GM12878 (cell line): ENCODE data around the gene KPTN. TPM values are rescaled to one million over a fixed set of nuclear protein-coding genes. Genes with fewer than 3 reads are reported as not detected.

Experiments used
- ATAC-seq: fragments of 200-7000 bp; cut with Tn5 transposase; 3 replicates; pipeline ENCODE4 v1.9.1; 2020; ENCODE audit warnings: mild to moderate bottlenecking, moderate library complexity
- BruUV-seq: library from RNA; stranded (reverse); fragments of 400-500 nt; replicated peaks from 2 replicates; lab custom pipeline; 2021; lab: Mats Ljungman, UMichigan
- CTCF ChIA-PET: fragments of 300-600 bp; sonication (Branson Sonifier 250); formaldehyde crosslinking; extraction: SDS; loops from one replicate; lab custom pipeline; 2021; ENCODE audit warnings: inconsistent platforms; lab: Yijun Ruan, JAX
- POLR2A ChIA-PET: fragments of 350-600 bp; formaldehyde crosslinking; extraction: SDS; loops from one replicate; lab custom pipeline; 2021; ENCODE audit warnings: inconsistent platforms; lab: Charles Lee
- RAD21 ChIA-PET: fragments of 300-600 bp; sonication (Branson Sonifier 250); formaldehyde crosslinking; loops from one replicate; lab custom pipeline; 2023; ENCODE audit warnings: antibody characterized with exemption; ENCODE audit not compliant: unreplicated experiment; lab: Charles Lee
- SMC1A ChIA-PET: fragments of 300-600 bp; sonication (Branson Sonifier 250); formaldehyde crosslinking; loops from one replicate; lab custom pipeline; 2023; ENCODE audit not compliant: unreplicated experiment, uncharacterized antibody; lab: Charles Lee
- DNase-seq: peaks from one replicate; pipeline ENCODE4 v3.0.0-alpha.2; 2011; ENCODE audit warnings: low read depth, low spot score
- FAIRE-seq: peaks from 3 replicates; lab custom pipeline; 2011; peaks lifted over from hg19 to GRCh38; lab: Jason Lieb, UNC
- H2AFZ ChIP-seq: 2 replicates; pipeline ENCODE4 v1.6.0; 2011; ENCODE audit warnings: low read depth, low read length, control low read depth; ENCODE audit not compliant: control insufficient read depth
- H3K27ac ChIP-seq: 2 replicates; pipeline ENCODE4 v1.5.1; 2011; ENCODE audit warnings: control low read depth; ENCODE audit not compliant: control insufficient read depth, insufficient read depth
- H3K27me3 ChIP-seq, 2 experiments: replicated peaks in 1 of 2; 2 replicates each; pipeline versions ENCODE4 v1.6.0 to v1.6.1; 2011; ENCODE audit warnings: low read length in 1 of 2; ENCODE audit not compliant: control insufficient read depth in 2 of 2, insufficient read depth in 2 of 2
- H3K36me3 ChIP-seq, 2 experiments: 2 replicates each; pipeline ENCODE4 v1.5.1; 2011; ENCODE audit warnings: low read length in 1 of 2; ENCODE audit not compliant: control insufficient read depth in 2 of 2, insufficient read depth in 2 of 2
- H3K4me1 ChIP-seq: 2 replicates; pipeline ENCODE4 v1.6.1; 2011; ENCODE audit warnings: mild to moderate bottlenecking, low read length, moderate library complexity, mixed read lengths; ENCODE audit not compliant: control insufficient read depth, insufficient read depth
- H3K4me2 ChIP-seq: 2 replicates; pipeline ENCODE4 v1.6.0; 2011; ENCODE audit warnings: control low read depth; ENCODE audit not compliant: control insufficient read depth, insufficient read depth
- H3K4me3 ChIP-seq: fragments of 200-600 bp; sonication (generic); 2 replicates; pipeline ENCODE4 v1.5.1; 2016
- H3K79me2 ChIP-seq: 2 replicates; pipeline ENCODE4 v1.6.0; 2011; ENCODE audit warnings: low read length; ENCODE audit not compliant: control insufficient read depth, insufficient read depth
- H3K9ac ChIP-seq: 2 replicates; pipeline ENCODE4 v1.8.0; 2011; ENCODE audit warnings: low read length, control low read depth, mixed read lengths; ENCODE audit not compliant: control insufficient read depth, insufficient read depth
- H3K9me3 ChIP-seq: replicated peaks from 3 replicates; pipeline ENCODE4 v1.5.1; 2011; ENCODE audit warnings: mild to moderate bottlenecking, low read length; ENCODE audit not compliant: control insufficient read depth, insufficient read depth
- H4K20me1 ChIP-seq: 2 replicates; pipeline ENCODE4 v1.6.0; 2011; ENCODE audit not compliant: control insufficient read depth, insufficient read depth
- BMI1 ChIP-seq: fragments of 450-650 bp; IDR thresholded peaks from 2 replicates; pipeline ENCODE4 v1.6.1; 2016; ENCODE audit warnings: mild to moderate bottlenecking, moderate library complexity, borderline replicate concordance
- CHD1 ChIP-seq: IDR thresholded peaks from 2 replicates; pipeline ENCODE4 v1.6.1; 2012; ENCODE audit warnings: low read depth, low read length, improper control_type of control experiment
- CHD2 ChIP-seq: IDR thresholded peaks from 2 replicates; pipeline ENCODE4 v1.6.1; 2011; ENCODE audit warnings: low read depth, low read length, improper control_type of control experiment, borderline replicate concordance
- IRF3 ChIP-seq: fragments of 450-650 bp; IDR thresholded peaks from 2 replicates; pipeline ENCODE4 v1.6.1; 2014; ENCODE audit warnings: mild to moderate bottlenecking
- JUND ChIP-seq: IDR thresholded peaks from 2 replicates; pipeline ENCODE4 v1.6.1; 2012; ENCODE audit warnings: low read depth, mild to moderate bottlenecking, low read length, improper control_type of control experiment, moderate library complexity
- LARP7 ChIP-seq: fragments of 450-650 bp; IDR thresholded peaks from 2 replicates; pipeline ENCODE4 v1.6.1; 2017; ENCODE audit warnings: mild to moderate bottlenecking
- RELB ChIP-seq: fragments of 450-650 bp; IDR thresholded peaks from 2 replicates; pipeline ENCODE4 v1.6.1; 2017; ENCODE audit warnings: low read depth, mild to moderate bottlenecking, moderate library complexity
- WGBS: methylation state at CpG from one replicate; pipeline ENCODE4 v1.1.6; 2016; ENCODE audit warnings: low lambda C conversion rate; ENCODE audit not compliant: insufficient replicate concordance, insufficient coverage; ENCODE audit errors: missing lambda C conversion rate; 5-methylcytosine and 5-hydroxymethylcytosine counted together
- in situ Hi-C: fragments of 300-500 bp; cut with MboI; formaldehyde crosslinking; loops from 9 replicates; pipeline ENCODE4 v1.14.3; 2018; ENCODE audit warnings: mixed read lengths
- intact Hi-C: fragments of 100-400 bp; cut with micrococcal nuclease; formaldehyde crosslinking; loops from one replicate; pipeline ENCODE4 v1.14.2; 2022; ENCODE audit not compliant: unreplicated experiment
- polyA plus RNA-seq, 11 experiments: library from polyadenylated mRNA; depleted of rRNA in 4 of 11; unstranded in 6 of 11; stranded (reverse) in 5 of 11; fragments of >200 nt; fragmentation: Nextera tagmentation in 4 of 11; fragmentation: Illumina TruSeq in 1 of 11; extraction: Ambion mirVana in 4 of 11; extraction: Trizol in 1 of 11; gene quantifications; 1 replicate in 1 of 11; 2 replicates in 10 of 11; pipeline versions ENCODE4 v1.2.1 to v1.2.3, GENCODE V29; 2011 to 2016; ENCODE audit warnings: inconsistent platforms in 2 of 11, missing spikeins in 2 of 11, low read depth in 1 of 11
- total RNA-seq, 4 experiments: library from RNA; depleted of rRNA in 3 of 4; stranded (reverse); fragments of >200 nt in 3 of 4; fragmentation: Illumina TruSeq in 1 of 4; extraction: Trizol in 1 of 4; gene quantifications; 2 replicates each; pipeline versions ENCODE4 v1.2.1 to v1.2.3, GENCODE V29; 2013 to 2021
- TF ChIP-seq, protein P1 (sequence below): fragments of 450-650 bp; IDR thresholded peaks from 2 replicates; pipeline ENCODE4 v1.6.1; 2018; ENCODE audit warnings: borderline replicate concordance, mild to moderate bottlenecking; ENCODE audit not compliant: partially characterized antibody

The KPTN gene
- total and polyA plus RNA-seq, 10 of the 15 experiments (the other 5 are each of a cell fraction or from before 2014, with no cell fraction given), result 0.60 to 10.1 (median 6.0) TPM

DNA sequence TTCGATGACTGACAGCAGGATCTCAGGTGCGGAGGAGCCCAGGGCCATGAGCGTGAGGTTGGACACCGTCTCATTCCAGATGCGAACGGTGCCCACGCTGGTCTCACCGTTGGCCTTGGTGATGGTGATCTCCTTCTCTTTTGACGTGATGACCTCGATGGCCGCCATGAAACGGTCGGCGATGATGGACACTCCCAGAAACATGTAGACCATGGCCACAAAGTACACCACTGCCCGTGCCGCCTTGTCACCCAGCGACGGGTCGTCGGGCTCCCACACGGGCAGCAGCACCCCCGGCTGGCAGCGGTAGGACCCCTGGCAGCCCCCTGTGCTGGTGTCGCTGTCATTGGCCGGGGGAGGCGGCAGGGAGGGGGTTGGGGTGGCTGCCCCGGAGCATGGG is 18.1 kb downstream of the KPTN start:
- ChIA-PET SMC1A (no interaction called here), CTCF (no interaction called here), RAD21 (no interaction called here), POLR2A (no interaction called here)
- WGBS, result 80% methylated on average over 25 of the region's 27 CpGs
- intact Hi-C loops (no loop called here), in situ Hi-C loops (no loop called here)
- no peak for DNase-seq
- no peak overlapping the region for H2AFZ ChIP-seq
- H3K4me3 ChIP-seq, result no peak overlapping the region
- H3K9ac ChIP-seq, result no peak overlapping the region
- H3K27me3 ChIP-seq, result peaks cover 5 to 7% of the 10 kb centered on the region in 2 experiments; a peak in 3 of 4 replicates
- TF ChIP-seq IRF3 (no peak), RELB (no peak), CHD1 (no peak), BMI1 (no peak), JUND (no peak), CHD2 (no peak), LARP7 (no peak)
- TF ChIP-seq, protein P1, sequence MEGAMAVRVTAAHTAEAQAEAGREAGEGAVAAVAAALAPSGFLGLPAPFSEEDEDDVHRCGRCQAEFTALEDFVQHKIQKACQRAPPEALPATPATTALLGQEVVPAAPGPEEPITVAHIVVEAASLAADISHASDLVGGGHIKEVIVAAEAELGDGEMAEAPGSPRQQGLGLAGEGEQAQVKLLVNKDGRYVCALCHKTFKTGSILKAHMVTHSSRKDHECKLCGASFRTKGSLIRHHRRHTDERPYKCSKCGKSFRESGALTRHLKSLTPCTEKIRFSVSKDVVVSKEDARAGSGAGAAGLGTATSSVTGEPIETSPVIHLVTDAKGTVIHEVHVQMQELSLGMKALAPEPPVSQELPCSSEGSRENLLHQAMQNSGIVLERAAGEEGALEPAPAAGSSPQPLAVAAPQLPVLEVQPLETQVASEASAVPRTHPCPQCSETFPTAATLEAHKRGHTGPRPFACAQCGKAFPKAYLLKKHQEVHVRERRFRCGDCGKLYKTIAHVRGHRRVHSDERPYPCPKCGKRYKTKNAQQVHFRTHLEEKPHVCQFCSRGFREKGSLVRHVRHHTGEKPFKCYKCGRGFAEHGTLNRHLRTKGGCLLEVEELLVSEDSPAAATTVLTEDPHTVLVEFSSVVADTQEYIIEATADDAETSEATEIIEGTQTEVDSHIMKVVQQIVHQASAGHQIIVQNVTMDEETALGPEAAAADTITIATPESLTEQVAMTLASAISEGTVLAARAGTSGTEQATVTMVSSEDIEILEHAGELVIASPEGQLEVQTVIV, result no peak
- FAIRE-seq, result no peak
- H3K9me3 ChIP-seq, result no peaks in the 10 kb centered on the region
- no peaks in the 10 kb centered on the region for H4K20me1 ChIP-seq
- ATAC-seq, result no peak
- no peak overlapping the region for H3K4me2 ChIP-seq
- no peaks in the 10 kb centered on the region for H3K79me2 ChIP-seq
- no TSS peak for BruUV-seq
- H3K27ac ChIP-seq, result no peak overlapping the region
- H3K36me3 ChIP-seq, result no peaks in the 10 kb centered on the region
- H3K4me1 ChIP-seq, result no peaks in the 10 kb centered on the region
